GM18499 (cell line): ENCODE results near the gene HMGCR.

ENCODE experiments used
- ATAC-seq: cut with Tn5 transposase; IDR thresholded peaks from one replicate; pipeline ENCODE4 v1.9.1; 2021; ENCODE audit warnings: moderate number of reproducible peaks; ENCODE audit not compliant: insufficient read depth, unreplicated experiment

The HMGCR gene

GRCh38 chr5:75338408-75338807 is 1.4 kb downstream of the HMGCR start:
- ATAC-seq = no peak

- no peak for ATAC-seq
Measured at GRCh38 chr5:75340714-75341478, 3.9 kb downstream of the HMGCR start.

DNA sequence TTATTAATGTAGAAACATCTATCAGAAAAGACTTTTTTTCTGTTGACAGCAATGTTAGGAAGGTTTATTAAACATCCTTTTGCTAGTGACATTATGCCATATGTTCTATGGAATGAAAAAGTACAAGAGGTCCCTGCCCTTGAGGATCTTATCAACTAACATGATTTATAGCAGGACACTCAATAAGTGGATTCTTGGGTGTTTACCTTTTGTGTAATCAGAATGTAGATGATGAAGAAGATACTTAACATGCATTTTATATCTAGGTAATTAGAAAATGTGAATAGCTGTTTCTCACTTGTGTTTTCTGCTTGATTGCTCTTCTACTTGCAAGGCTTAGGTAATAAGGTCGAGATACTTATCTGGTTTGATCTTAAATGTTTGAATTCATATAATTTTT is 4.9 kb downstream of the HMGCR start:
- no peak for ATAC-seq

- no peak for ATAC-seq
Measured at GRCh38 chr5:75342836-75343235, 5.8 kb downstream of the HMGCR start.

DNA sequence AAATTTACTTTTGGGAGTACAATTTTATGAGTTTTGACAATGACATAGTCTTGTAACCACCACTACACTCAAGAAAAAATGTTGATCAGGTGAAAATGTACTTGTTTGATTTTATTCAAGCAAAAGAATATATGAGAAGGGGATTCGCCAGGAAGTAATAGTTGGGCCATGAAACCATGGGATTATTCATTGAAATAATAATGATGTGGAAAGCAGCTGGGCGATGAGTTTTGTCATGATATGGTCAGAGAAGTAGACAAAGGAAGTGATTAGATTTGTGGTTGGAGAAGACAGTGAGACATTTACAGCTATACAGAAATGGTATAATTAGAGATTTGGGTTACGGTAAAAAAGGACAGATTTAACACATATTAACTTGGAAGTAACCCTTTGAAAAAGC is 11.2 kb downstream of the HMGCR start:
- no peak for ATAC-seq

- no peak for ATAC-seq
Measured at GRCh38 chr5:75349663-75350062, 12.6 kb downstream of the HMGCR start.

DNA sequence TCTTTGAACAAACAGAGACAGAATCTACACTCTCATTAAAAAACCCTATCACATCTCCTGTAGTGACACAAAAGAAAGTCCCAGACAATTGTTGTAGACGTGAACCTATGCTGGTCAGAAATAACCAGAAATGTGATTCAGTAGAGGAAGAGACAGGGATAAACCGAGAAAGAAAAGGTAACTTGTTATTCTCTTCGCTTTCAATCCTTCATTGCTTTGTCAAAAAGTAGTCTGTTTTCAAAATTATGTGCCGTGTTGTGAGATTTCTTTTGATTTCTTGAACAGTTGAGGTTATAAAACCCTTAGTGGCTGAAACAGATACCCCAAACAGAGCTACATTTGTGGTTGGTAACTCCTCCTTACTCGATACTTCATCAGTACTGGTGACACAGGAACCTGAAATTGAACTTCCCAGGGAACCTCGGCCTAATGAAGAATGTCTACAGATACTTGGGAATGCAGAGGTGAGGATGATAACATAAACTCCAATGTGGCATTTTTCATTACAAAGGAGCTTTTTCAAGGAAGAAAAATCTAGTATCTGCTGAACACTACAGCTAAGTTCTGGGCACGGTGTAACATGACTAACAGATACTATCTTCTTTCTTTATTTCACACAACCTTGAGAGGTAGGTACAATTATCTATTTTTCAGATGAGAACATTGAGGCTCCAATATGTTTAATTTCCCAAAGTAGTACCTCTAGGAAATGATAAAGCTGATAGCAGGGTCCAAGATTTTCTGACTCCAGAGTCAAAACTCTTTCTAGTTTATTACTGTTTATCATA is 14.3 kb downstream of the HMGCR start:
- no peak for ATAC-seq

DNA sequence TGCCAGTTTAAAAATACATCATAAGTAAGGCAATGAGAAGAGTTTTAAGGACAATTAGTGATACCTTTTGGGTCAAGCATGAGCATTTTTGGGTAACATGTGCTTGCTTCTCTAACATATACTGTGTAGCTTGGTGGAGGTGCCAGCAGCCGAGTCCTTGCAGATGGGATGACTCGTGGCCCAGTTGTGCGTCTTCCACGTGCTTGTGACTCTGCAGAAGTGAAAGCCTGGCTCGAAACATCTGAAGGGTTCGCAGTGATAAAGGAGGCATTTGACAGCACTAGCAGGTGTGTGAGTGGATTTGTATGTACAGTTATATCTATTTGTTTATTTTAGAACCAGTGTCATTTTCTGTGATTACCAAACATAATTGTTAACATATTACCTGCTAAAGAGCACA is 18.2 kb downstream of the HMGCR start:
- ATAC-seq = no peak

DNA sequence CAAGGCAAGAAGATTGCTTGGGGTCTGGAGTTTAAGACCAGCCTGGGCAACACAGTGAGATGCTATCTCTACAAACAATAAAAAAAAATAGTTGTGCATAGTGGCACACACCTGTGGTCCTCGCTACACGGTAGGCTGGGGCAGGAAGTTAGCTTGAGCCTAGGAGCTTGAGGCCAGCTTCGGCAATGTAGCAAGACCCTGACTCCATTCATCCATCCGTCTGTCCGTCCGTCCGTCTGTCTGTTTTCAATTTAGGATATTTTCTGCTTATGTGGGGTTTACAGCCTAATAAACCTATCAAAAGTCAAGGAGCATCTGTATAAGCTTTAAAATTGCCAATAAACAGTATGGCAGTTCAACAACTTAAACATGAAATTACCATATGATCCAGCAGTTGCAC is 19.7 kb downstream of the HMGCR start:
- ATAC-seq = no peak

DNA sequence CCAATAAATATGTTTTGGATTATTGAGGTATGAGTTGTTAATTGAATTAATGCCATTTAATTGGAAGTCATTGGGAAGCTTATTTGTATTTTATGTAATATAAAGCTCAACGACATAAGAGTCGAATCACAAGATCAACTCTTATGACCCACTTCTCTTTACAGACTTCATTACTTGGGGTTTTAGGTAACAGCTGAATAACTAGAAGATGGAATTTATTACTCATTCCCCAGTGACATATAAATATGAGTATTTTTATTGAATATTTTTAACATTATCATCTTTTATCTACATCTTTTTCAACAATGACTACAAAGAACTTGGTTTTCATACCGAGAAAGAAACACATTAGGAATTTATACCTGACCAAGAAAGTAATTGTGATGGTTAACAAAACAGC is 21.1 kb downstream of the HMGCR start:
- no peak for ATAC-seq

DNA sequence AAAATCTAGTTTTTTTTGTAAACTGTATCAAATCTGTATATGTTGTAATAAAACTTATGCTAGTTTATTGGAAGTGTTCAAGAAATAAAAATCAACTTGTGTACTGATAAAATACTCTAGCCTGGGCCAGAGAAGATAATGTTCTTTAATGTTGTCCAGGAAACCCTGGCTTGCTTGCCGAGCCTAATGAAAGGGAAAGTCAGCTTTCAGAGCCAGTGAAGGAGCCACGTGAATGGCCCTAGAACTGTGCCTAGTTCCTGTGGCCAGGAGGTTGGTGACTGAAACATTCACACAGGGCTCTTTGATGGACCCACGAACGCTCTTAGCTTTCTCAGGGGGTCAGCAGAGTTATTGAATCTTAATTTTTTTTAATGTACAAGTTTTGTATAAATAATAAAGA is 24.3 kb downstream of the HMGCR start:
- ATAC-seq = no peak

DNA sequence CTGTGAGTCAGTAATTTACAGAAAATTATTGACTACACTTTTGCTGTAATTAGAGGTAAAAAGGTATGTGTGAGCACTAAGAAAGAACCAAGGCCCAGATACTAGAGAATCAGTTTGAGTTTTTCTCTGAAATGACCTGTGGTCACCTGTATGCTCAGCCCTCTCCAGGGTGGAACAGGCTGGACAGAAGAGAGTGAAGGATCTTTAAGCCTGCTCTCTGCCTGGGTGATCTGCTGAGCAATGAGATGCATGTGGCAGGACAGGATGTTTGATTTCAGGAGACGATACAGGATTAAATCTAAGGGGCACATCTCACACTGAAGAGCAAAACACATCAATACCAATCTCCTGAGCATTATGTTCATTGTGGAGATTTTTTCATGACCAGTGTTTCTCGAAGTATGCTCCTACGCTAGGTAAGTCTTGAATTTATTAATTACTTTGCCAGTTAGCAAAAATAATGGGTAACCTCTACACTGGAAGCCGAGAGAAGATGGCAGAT is 25.5 kb downstream of the HMGCR start:
- no peak for ATAC-seq

DNA sequence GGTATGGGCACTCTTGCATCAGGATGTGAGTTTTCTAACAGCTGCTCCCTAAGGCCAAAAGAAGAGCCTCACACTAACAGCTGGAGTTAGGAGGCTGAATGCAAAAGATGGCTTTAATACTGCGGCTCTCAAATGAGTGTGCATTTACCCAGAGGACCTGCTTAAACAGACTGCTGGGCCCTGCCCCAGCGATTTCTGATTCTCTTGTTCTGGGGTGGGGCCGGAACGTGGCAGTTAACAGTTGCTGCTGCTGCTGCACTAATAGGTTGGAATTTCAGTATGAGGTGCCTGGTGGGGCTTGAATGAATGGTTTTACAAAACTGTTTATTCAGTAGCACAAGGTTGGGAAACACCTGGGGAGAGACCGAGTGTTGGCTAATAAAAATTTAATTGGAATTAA is 26.1 kb downstream of the HMGCR start:
- no peak for ATAC-seq

DNA sequence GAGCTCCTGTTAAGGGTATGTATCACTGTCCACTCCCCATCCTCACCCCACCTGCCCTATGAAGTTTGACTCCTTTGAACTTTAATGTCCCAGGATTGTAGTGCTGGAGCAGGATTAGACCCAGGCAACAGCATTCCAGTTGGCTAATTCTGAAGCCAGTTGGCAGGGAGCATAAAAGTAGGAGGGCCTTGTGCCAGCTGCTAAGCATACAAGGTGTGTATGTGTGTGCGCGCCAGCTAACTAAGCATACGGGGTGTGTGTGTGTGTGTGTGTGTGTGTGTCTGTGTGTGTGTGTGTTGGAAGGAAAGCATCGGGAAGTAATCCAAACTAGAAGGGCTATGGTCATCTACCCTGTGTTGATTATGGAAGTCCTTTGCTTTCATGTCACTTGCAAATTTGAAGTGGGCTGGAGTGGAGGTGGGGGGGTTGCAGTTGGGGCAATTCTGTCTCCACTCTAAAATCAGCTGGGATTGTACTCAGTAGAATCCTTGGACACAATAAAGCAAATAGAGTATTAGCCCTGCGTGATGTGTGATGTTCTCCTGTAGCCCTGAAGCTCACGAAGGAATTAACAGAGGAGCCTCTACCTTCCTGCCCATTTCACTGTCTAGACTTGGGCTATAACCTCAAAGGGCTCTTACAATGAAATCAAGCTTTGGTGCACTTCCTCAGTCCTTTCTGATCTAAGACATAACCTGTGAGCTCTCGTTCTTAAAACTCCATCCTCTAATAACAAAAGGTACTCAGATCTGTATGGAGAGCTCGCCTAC is 26.9 kb downstream of the HMGCR start:
- no peak for ATAC-seq

- ATAC-seq = no peak
Measured at GRCh38 chr5:75364571-75365280, 27.7 kb downstream of the HMGCR start.

GRCh38 chr5:75365740-75366139 is 28.7 kb downstream of the HMGCR start:
- no peak for ATAC-seq

DNA sequence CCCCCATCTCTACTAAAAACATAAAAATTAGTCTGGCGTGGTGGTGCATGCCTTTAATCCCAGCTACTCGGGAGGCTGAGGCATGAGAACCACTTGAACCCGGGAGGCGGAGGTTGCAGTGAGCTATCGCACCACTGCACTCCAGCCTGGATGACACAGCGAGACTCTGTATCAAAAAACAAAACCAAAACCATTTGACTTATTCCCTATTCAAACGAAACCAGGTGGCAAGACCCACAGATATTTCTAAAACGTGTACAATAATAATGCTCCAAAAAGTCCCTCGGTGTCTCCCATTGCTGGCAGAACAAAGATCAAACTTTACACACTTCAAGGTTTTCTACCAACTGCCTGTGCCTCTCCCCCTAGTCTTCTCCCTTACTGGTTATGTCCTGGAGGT is 29.8 kb downstream of the HMGCR start:
- peak; percentile 68 for ATAC-seq

DNA sequence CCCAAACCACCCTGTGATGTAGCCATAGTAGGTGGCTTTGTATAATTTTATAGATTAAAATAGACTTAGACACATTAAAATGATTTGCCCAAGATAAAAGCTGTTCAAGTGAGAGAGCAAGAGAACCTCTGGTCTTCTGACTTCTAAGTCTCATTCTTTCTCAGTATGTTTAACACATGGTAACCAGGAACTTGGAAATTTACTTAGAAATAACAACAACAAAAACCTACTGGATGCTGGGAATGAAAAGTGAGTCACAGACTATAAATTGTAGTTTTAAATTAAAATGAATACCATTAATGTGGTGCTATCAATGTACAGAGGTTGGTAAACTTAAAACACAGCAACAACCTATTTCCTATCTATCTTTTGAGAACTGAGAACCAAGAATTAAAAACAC is 30.4 kb downstream of the HMGCR start:
- no peak for ATAC-seq

- no peak for ATAC-seq
Measured at GRCh38 chr5:75368391-75368790, 31.4 kb downstream of the HMGCR start.

GRCh38 chr5:75373862-75374261 is 36.8 kb downstream of the HMGCR start:
- ATAC-seq = no peak
